ENCODE results near the gene ADCY6.
A peak's percentile ranks its signal among the peaks of the same experiment; 100 is the strongest.

The ADCY6 gene

GRCh38 chr12:48788854-48789775 lies at the start of gene ADCY6:
TSS of gene ADCY6 (minus strand) at chr12:48789089. CDS start at chr12:48783434, 5,655 bp downstream.
- DNase-seq = peak; percentile 67

- no peak for DNase-seq
These were observed 49.2 kb upstream of the ADCY6 start for GRCh38 chr12:48838048-48838447.

GRCh38 chr12:48832321-48833060 lies 43.6 kb upstream of the ADCY6 start:
- no peak for DNase-seq

- DNase-seq = no peak
These were observed 42.4 kb upstream of the ADCY6 start for GRCh38 chr12:48831257-48831656.

GRCh38 chr12:48828841-48829575 lies 40.1 kb upstream of the ADCY6 start:
- DNase-seq = no peak

- no peak for DNase-seq
These were observed 39.4 kb upstream of the ADCY6 start for GRCh38 chr12:48828293-48828692.

GRCh38 chr12:48827513-48828096 lies 38.7 kb upstream of the ADCY6 start:
- DNase-seq = no peak

GRCh38 chr12:48827026-48827425 lies 38.1 kb upstream of the ADCY6 start:
- DNase-seq = no peak

- no peak for DNase-seq
These were observed 37.4 kb upstream of the ADCY6 start for GRCh38 chr12:48826209-48826855.

- no peak for DNase-seq
These were observed 36.0 kb upstream of the ADCY6 start for GRCh38 chr12:48824905-48825304.

- DNase-seq = no peak
These were observed 35.2 kb upstream of the ADCY6 start for GRCh38 chr12:48824112-48824511.

- DNase-seq = no peak
These were observed 34.4 kb upstream of the ADCY6 start for GRCh38 chr12:48823281-48823680.

GRCh38 chr12:48822711-48823110 lies 33.8 kb upstream of the ADCY6 start:
- DNase-seq = no peak

GRCh38 chr12:48822139-48822538 lies 33.2 kb upstream of the ADCY6 start:
- DNase-seq = no peak

- no peak for DNase-seq
These were observed 31.3 kb upstream of the ADCY6 start for GRCh38 chr12:48819986-48820725.

- no peak for DNase-seq
These were observed 30.1 kb upstream of the ADCY6 start for GRCh38 chr12:48818831-48819590.

GRCh38 chr12:48817873-48818830 lies 29.3 kb upstream of the ADCY6 start, which contains the start of gene CACNB3:
TSS of gene CACNB3 (plus strand) at chr12:48818496. CDS start at chr12:48818930, 434 bp downstream.
- DNase-seq = peak; percentile 67

GRCh38 chr12:48816143-48816854 lies 27.4 kb upstream of the ADCY6 start:
- peak; percentile 19 for DNase-seq
